ENCODE measurements around the gene ADCY6.

Gene ADCY6

DNA sequence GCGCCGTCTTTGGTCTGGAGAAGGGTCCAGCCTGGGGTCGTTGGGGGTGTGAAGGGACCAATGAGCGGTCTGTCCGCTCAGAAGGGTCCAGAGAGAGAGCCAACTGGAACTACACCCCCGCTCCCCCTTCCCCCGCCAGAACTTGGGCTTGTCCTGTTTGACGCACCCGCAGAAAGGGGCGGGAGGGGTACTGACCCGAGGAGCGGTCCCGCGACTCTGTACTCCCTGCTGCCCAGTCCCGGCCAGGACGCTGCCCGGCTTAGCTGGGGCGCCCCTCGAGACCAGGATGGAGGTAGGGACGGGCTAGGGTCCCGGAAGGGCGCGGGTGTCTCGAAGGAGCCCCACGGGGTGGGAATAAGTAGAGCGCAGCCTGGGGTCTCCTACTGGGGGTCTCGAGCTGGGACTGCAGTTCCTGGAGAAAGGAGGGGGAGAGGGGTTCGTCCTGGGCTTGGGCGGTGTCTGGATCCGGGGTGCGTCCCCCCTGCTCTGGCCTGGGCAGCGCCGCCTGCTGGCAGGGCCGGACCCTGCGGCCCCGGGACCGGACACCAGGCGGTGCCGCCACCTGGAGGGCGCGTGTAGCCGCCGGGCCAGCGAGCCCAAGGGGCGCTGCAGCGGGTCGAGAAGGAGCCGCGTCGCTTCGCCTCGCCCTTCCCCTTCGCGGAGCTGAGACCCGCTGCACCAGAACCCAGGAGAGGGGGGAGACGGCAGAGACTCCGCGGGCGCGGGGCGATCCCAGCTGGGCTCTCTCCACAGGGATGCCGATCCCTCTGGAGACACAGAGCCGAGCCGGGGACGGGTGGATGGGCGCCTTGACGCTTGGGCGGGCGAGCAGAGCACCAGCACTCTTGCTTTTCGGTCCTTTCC, 25.6 kb upstream of the ADCY6 start:
- H3K4me3 ChIP-seq (replicated peaks; ENCODE audit: insufficient read depth, low read length): peak overlapping the region; percentile 82
- peak overlapping the region; percentile 80 for H3K27ac ChIP-seq (replicated peaks)
- peaks cover 10% of the 10 kb centered on the region for H3K27me3 ChIP-seq (ENCODE audit: insufficient read depth, poor library complexity, severe bottlenecking)
- TF ChIP-seq, protein P1, sequence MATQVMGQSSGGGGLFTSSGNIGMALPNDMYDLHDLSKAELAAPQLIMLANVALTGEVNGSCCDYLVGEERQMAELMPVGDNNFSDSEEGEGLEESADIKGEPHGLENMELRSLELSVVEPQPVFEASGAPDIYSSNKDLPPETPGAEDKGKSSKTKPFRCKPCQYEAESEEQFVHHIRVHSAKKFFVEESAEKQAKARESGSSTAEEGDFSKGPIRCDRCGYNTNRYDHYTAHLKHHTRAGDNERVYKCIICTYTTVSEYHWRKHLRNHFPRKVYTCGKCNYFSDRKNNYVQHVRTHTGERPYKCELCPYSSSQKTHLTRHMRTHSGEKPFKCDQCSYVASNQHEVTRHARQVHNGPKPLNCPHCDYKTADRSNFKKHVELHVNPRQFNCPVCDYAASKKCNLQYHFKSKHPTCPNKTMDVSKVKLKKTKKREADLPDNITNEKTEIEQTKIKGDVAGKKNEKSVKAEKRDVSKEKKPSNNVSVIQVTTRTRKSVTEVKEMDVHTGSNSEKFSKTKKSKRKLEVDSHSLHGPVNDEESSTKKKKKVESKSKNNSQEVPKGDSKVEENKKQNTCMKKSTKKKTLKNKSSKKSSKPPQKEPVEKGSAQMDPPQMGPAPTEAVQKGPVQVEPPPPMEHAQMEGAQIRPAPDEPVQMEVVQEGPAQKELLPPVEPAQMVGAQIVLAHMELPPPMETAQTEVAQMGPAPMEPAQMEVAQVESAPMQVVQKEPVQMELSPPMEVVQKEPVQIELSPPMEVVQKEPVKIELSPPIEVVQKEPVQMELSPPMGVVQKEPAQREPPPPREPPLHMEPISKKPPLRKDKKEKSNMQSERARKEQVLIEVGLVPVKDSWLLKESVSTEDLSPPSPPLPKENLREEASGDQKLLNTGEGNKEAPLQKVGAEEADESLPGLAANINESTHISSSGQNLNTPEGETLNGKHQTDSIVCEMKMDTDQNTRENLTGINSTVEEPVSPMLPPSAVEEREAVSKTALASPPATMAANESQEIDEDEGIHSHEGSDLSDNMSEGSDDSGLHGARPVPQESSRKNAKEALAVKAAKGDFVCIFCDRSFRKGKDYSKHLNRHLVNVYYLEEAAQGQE (IDR thresholded peaks at IDR 0.05; ENCODE audit: insufficient replicate concordance, low read depth): no peak
- TF ChIP-seq, protein P2, sequence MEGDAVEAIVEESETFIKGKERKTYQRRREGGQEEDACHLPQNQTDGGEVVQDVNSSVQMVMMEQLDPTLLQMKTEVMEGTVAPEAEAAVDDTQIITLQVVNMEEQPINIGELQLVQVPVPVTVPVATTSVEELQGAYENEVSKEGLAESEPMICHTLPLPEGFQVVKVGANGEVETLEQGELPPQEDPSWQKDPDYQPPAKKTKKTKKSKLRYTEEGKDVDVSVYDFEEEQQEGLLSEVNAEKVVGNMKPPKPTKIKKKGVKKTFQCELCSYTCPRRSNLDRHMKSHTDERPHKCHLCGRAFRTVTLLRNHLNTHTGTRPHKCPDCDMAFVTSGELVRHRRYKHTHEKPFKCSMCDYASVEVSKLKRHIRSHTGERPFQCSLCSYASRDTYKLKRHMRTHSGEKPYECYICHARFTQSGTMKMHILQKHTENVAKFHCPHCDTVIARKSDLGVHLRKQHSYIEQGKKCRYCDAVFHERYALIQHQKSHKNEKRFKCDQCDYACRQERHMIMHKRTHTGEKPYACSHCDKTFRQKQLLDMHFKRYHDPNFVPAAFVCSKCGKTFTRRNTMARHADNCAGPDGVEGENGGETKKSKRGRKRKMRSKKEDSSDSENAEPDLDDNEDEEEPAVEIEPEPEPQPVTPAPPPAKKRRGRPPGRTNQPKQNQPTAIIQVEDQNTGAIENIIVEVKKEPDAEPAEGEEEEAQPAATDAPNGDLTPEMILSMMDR (IDR thresholded peaks at IDR 0.05; ENCODE audit: insufficient read depth, low read length): peak; percentile 98
- no peak for TF ChIP-seq SPI1 (IDR thresholded peaks at IDR 0.05; ENCODE audit: borderline replicate concordance, low read depth)
- peak; percentile 67; the same call in 1 of the 2 replicates for TF ChIP-seq POLR2AphosphoS5 (IDR thresholded peaks at IDR 0.05; ENCODE audit: low read depth)
- no peak; the same call in 1 of the 2 replicates for TF ChIP-seq GABPA (IDR thresholded peaks at IDR 0.05; ENCODE audit: low read depth)
- DNase-seq (ENCODE audit: low read depth in 1 of 2, low spot score in 1 of 2): peak; percentile 68 to 74

DNA sequence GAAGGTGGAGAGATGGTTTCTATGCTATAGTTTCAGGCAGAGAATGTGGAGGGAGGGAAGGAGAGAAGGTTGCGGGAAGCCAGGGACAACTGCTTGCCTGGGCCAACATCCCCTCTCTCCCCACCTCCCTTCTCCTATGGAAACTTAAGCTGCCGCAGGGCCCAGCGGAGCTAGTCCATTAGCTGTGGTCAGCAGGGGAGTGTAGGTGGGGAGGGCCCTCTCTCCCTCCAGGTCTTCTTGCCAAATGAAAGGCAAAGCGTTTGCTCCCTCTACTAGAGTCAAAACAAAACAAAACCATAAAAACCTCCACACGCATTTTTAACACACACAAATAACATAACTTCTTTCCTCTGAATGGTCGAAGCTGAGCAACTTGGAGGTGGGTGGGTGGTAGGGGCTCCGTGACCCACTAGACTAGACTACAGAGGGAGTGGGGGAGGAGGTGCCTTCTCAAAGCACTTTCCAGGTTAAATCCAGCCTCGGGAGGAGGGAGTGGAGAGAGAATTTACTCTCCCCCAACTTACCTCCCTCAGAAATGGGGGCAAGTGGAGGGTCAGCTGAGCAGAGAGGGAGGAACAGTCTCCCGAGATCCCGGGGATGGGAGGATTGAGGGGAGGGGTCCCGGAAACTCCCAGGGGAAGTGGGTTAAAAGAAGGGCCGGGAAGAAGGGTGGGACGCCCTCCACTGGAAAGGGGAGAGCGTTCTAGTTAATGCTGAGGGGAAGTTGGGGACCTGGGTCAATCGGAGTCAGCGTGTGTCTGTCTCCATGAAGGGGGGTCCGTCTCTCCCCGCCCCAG, 24.8 kb upstream of the ADCY6 start:
- Histone ChIP-seq H3K4me3 (replicated peaks; ENCODE audit: insufficient read depth, low read length) (peak overlapping the region; percentile 82), H3K27ac (replicated peaks) (peak overlapping the region; percentile 39; the same call in 1 of the 2 replicates), H3K27me3 (ENCODE audit: insufficient read depth, poor library complexity, severe bottlenecking) (peaks cover 10% of the 10 kb centered on the region)
- TF ChIP-seq, protein P2 (IDR thresholded peaks at IDR 0.05; ENCODE audit: insufficient read depth, low read length): no peak
- TF ChIP-seq SPI1 (IDR thresholded peaks at IDR 0.05; ENCODE audit: borderline replicate concordance, low read depth): no peak
- no peak for TF ChIP-seq GABPA (IDR thresholded peaks at IDR 0.05; ENCODE audit: low read depth)
- TF ChIP-seq, protein P1 (IDR thresholded peaks at IDR 0.05; ENCODE audit: insufficient replicate concordance, low read depth): no peak
- no peak for TF ChIP-seq POLR2AphosphoS5 (IDR thresholded peaks at IDR 0.05; ENCODE audit: low read depth)
- DNase-seq (ENCODE audit: low read depth in 1 of 2, low spot score in 1 of 2): no peak

DNA sequence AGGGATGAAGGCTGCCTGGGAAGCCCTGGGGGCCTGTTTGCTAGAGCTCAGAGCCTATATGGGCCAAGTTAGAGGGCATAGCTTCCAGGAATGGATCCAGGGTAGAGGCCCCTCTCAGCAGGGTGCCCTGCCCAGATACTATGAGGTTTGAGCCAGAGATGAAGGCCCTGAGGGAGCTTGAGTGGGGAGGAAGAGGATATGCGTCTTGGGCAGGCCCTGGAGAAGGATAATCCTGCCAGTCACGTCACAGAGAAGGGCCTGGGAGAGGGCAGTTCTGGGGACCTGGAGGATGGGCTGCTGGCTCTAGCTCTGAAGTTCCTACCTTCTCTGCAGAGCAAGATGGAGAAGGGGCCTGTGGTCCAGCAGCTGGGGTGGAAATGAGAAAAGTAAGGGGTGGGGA, 23.5 kb upstream of the ADCY6 start:
- H3K27ac ChIP-seq (replicated peaks): no peak overlapping the region
- H3K4me3 ChIP-seq (replicated peaks; ENCODE audit: insufficient read depth, low read length): no peak overlapping the region
- DNase-seq (ENCODE audit: low read depth in 1 of 2, low spot score in 1 of 2): no peak
- TF ChIP-seq, protein P1 (IDR thresholded peaks at IDR 0.05; ENCODE audit: insufficient replicate concordance, low read depth): no peak
- H3K27me3 ChIP-seq (ENCODE audit: insufficient read depth, poor library complexity, severe bottlenecking): peaks cover 3% of the 10 kb centered on the region

All from HL-60 (cell line).